GM12865 (cell line): ENCODE data around the gene PASK.

Experiments
- DNase-seq: peaks from one replicate; pipeline ENCODE4 v3.0.0; 2010; ENCODE audit warnings: low read depth
- H3K4me3 ChIP-seq: 2 replicates; pipeline ENCODE4 v1.5.1; 2011; ENCODE audit warnings: mild to moderate bottlenecking, low read depth, low read length, control low read depth
- TF ChIP-seq, protein P1 (sequence below): IDR thresholded peaks from 2 replicates; pipeline ENCODE4 v1.5.1; 2011; ENCODE audit warnings: low read length, control low read depth, low read depth, inconsistent platforms; ENCODE audit not compliant: insufficient read depth; ENCODE audit errors: missing control alignments

The PASK gene

DNA sequence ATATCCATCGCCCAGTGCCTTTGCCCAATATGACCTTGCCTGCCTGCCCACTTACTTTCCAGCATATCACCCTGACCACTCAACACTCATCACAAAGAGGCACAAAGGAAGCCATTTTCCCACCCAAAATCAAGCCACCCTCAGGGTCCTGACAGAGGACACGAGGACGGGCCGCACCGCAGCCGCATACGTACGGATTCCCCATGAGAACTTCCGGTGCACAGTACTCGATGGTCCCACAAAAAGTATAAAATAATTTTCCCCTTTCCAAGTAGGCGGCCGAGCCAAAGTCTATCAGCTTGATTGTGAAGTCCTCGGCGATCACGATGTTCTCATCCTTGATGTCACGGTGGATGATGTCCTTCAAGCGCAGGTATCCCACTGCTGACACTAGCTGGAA, 37.2 kb downstream of the PASK start:
- TF ChIP-seq, protein P1, sequence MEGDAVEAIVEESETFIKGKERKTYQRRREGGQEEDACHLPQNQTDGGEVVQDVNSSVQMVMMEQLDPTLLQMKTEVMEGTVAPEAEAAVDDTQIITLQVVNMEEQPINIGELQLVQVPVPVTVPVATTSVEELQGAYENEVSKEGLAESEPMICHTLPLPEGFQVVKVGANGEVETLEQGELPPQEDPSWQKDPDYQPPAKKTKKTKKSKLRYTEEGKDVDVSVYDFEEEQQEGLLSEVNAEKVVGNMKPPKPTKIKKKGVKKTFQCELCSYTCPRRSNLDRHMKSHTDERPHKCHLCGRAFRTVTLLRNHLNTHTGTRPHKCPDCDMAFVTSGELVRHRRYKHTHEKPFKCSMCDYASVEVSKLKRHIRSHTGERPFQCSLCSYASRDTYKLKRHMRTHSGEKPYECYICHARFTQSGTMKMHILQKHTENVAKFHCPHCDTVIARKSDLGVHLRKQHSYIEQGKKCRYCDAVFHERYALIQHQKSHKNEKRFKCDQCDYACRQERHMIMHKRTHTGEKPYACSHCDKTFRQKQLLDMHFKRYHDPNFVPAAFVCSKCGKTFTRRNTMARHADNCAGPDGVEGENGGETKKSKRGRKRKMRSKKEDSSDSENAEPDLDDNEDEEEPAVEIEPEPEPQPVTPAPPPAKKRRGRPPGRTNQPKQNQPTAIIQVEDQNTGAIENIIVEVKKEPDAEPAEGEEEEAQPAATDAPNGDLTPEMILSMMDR = no peak
- peak overlapping the region; percentile 52 for H3K4me3 ChIP-seq
- no peak for DNase-seq

DNA sequence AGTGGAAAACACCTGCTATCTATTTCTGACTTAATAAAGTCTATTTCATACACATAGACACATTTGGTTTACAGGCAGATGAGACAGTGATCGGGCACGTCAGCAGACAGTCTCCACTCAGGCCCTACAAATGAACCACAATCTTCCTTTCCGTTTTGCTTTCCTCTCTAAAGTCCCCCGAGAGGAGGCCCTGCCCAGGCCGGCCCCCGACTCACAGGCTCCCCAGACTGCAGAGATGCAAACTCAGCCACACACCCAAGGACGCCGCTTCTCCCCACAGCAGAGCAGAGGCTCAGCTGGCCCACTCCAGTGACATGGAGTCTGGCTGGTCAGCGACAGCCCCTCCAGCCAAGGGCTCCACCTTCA, 37.8 kb downstream of the PASK start:
- peak overlapping the region; percentile 52 for H3K4me3 ChIP-seq
- peak; percentile 73 for DNase-seq

DNA sequence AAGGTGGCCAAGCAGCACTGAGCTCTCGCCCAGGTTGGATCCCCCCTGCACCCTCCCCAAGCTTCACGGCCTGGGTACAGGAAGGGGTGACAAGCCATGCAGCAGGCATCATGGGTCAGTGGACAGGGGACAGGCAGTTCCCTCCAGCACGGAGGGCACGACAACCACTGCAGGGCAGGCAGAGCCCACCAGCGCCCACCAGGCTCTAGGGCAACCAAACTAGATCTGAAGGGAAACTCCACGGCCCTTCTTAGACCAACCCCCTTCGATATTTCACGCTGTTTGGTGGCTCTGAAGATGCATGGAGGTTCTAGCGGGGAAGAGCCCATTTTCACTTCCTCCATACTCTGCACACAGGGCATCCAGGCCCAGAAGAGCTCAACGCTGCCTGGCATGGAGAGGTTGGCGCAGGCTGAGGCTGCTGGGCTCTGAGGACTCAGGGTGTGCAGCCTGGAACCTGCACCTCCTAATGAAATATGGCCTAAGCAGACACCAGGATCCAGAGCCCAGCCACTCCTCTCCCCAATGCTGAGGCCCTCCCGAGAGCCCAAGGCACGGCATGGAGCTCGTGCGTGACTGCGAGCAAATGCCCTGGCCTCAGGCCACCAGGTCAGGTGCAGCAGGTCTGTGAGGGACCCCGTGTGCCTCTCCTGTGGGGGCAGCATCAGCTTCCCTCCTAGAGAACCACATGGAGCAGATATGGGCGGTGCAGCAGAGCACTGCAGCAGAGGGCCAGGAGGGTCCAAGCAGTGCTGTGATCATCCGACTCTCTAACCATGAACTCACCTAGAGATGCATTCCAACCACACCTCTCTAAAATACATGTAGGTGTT, 38.4 kb downstream of the PASK start:
- TF ChIP-seq, protein P1 = no peak
- peak overlapping the region; percentile 52 for H3K4me3 ChIP-seq
- peak; percentile 68 for DNase-seq

More for the DNA sequence above, 37.8 kb downstream of the PASK start:
- TF ChIP-seq, protein P1 = no peak

DNA sequence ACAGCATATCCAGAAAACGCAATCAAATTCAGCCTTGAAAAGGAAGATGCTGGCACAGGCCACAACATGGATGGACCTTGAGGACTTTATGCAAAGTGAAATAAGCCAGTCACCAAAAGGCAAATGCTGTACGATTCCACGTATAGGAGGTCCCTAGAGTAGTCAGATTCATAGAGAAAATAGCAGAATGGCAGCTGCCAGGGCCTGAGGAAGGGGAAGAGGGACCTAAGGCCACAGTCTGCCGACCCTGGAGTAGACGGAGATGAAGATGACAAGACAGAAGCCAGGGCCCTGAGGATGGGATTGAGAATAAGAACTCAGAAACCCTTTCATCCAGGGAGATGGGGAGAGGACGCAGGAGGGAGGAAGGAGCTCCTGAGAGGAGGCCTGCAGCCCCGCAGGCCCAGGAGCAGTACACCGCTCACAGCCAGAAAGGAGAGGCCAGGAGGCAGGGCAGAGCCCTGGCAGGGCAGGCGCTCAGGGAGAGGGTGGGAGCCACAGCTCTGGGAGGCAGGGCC, 39.1 kb downstream of the PASK start:
- no peak for DNase-seq
- H3K4me3 ChIP-seq = peak overlapping the region; percentile 52
- TF ChIP-seq, protein P1 = no peak

DNA sequence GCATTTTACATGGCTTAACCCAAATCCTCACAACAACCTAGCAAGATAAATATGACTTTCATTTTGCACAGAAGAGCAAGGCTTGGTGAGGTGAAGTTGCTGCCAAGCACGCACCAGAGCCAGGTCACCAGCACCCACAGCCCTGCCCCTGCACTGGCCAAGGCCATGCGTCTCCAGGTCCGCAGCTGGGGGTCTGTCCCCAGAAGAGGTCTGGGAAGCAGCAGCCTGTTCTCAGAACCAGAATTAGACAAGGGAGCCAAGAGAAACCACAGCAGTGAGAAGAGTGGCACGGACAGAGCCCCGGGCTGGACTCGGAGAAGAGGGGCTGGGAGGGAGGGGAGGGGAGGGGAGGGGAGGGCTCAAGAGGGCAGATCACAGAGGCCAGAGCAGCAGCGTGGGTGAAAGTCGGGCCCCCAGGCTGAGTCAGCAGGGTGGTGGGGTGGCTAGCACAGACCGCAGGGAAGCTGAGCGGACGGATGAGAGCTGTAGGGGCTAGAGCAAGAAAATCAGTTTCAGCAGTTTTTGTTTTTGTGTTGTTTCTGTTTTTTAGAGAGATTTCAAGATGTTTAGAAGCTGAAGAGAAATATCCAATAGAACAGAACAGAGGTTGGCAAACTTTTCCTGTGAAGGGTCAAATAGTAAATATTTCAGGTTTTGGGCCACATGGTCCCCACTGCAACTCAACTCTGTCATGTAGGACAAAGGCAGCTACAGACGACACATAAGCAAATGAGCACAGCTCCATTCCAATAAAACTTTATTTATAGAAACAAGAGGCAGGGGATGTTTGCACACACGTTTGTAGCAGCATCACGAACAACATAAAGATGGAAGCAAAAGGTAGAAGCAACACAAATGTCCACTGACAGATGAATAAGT, 39.8 kb downstream of the PASK start:
- TF ChIP-seq, protein P1 = no peak
- peak; percentile 57 for DNase-seq
- H3K4me3 ChIP-seq = peak overlapping the region; percentile 52

DNA sequence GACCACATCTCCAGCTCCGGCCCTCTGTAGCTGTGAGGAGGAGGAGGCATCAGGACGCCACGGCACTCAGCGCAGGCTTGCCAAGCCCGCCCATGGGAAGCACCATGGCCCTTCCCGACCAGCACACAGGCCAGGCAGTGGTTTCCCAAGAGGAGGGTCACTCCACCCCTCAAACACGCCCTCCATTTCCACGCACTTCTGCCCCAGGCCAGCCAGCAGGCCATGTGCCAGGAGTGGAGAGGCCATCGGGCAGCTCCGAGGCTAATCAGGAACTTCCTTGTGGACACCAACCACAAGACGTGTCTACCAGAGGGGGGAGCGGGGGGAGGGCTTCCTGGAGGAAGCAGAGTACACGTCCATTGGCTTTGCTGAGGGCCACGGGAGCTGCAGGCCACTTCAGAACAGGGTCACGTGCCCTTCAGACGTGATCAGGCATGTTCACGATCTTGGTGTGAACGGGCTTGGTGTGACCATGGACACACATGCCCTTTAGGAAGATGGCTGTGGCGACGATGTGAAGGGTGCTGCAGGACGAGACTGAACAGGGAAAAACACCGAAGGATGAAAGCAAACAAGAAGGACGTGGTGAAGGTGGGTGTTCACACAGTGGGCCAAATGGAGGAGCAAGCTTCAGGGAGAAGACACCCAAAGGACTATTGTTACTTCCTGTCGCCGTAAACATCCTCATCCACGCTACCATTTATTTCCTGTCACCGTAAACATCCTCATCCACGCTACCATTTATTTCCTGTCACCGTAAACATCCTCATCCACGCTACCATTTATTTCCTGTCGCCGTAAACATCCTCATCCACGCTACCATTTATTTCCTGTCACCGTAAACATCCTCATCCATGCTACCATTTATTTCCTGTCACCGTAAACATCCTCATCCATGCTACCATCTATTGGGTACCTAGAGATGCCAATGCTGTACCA, 40.7 kb downstream of the PASK start:
- peak overlapping the region; percentile 52 for H3K4me3 ChIP-seq
- TF ChIP-seq, protein P1 = no peak
- no peak for DNase-seq
